Neuron (in vitro differentiated cells): ENCODE results near the gene UROC1.

Experiments
- H2AFZ ChIP-seq: one replicate; pipeline ENCODE4 v1.6.1; 2013; ENCODE audit warnings: low read depth, mild to moderate bottlenecking, inconsistent platforms, low read length, moderate library complexity
- H3K27me3 ChIP-seq: one replicate; pipeline ENCODE4 v1.6.1; 2013; ENCODE audit warnings: low read length; ENCODE audit not compliant: insufficient read depth
- H3K36me3 ChIP-seq: one replicate; pipeline ENCODE4 v1.6.1; 2013; ENCODE audit warnings: low read length; ENCODE audit not compliant: insufficient read depth
- H3K4me1 ChIP-seq: one replicate; pipeline ENCODE4 v1.6.1; 2013; ENCODE audit warnings: low read length; ENCODE audit not compliant: insufficient read depth
- H3K4me3 ChIP-seq: 2 replicates; pipeline ENCODE4 v1.5.1; 2013; ENCODE audit warnings: mild to moderate bottlenecking, low read length, moderate library complexity
- H3K9me3 ChIP-seq: one replicate; pipeline ENCODE4 v1.6.1; 2013; ENCODE audit warnings: low read length

UROC1 gene

DNA sequence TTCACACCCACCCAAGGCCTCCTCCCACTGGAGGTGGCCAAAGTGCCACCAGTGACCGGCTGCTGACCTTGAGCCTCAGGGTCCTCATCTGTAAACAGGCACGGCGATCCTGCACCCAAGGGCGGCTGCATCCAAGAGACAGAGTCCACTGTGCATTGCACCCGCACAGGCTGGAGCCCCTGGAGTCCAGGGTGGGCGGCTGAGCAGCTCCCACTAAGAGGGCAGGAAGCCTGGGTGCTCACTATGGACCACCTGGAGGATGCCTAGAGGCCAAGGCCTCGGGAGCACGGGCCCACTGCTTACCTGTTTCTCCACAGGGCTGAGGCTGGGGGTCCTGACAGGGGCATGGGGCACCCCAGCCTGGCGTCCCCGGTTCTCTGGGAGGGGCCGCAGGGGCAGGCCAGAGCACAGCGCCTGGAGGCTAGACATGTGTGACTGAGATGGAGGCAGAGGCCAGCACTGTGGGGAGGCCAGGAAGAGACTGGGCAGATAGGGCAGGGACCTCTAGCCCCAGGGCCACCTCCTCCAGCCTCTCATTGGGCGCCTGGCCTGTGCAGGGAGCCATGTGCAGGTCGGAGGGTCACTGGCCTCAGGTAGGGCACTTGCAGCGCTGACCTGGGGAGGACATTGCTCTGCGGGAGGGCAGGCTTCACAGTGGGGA is at the start of gene UROC1:
UROC1 (minus strand) TSS at position 483 of the 661 bp plus-strand sequence; CDS start at position 429, 54 bp downstream.
- Histone ChIP-seq H2AFZ (no peak within 1 kb of the TSS), H3K27me3 (peaks cover 16% of the 10 kb centered on the region), H3K4me1 (no peaks in the 10 kb centered on the region), H3K9me3 (no peaks in the 10 kb centered on the region), H3K4me3 (no peak within 1 kb of the TSS), H3K36me3 (no peaks in the 10 kb centered on the region)

DNA sequence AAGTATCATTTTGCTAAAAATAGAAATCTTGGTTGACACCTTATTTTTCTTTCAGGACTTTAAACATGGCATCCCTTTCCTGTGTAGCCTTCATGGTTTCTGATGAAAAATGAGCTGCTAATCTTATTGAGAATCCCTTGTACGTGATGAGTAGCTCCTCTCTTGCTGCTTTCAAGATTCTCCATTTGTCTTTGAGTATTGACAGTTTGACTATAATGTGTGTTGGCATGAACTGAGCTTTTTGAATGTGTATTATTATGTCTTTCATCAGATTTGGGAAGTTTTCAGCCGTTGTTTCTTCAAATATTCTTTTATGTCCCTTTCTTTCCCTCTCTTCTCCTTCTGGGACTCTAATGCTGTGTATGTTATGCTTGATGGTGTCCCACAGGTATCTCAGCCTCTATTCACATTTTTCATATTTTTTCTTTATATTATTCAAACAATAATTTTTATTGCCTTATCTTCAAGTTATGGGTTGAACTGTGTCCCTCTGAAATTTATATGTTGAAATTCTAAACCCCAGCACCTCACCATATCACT is 45.2 kb upstream of the UROC1 start:
- no peaks in the 10 kb centered on the region for H3K36me3 ChIP-seq

DNA sequence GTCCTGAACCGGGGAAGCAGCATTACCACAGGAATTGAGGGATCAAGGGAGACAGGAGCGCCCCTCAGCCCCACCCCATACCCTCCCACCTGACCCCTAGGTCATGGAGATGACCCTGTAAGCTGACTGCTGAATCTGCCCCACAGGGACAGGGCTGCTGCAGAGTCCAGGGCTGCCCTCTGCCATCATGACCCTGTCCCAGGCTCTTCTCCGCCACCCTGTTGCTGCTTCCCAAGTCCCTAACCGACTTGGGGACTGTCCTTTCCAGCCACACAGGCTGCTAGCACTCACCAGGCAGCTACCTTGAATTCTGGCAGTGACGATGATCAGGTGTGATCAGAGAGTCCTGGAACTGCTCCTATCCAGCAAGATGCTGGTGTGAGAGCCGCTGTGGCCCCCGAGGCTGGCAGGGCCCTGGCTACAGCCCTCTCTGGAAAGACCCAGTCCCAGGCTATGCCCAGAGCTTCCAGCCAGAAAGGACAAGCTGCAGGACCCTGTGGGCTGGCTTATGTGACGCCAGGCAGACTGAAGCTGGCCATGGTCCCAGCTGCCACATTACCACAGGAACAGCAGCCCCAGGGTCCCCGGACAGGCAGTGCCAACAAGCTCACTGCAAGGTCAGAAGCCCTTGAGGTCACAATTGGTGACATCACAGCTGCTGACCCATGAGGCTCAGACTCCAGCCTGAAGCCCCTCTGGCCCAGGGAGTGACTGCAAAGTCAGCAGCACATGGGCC is 40.9 kb upstream of the UROC1 start, which contains the start of gene C3orf22:
C3orf22 (minus strand) TSS at position 597 of the 736 bp plus-strand sequence. CDS start 5,542 bp downstream, outside the sequence.
- Histone ChIP-seq H3K4me3 (no peak within 1 kb of the TSS), H2AFZ (no peak within 1 kb of the TSS), H3K9me3 (peaks cover 4% of the 10 kb centered on the region), H3K4me1 (no peaks in the 10 kb centered on the region), H3K27me3 (no peaks in the 10 kb centered on the region), H3K36me3 (no peaks in the 10 kb centered on the region)

More for the DNA sequence above, 45.2 kb upstream of the UROC1 start:
- no peaks in the 10 kb centered on the region for H3K4me1 ChIP-seq
- peaks cover 6% of the 10 kb centered on the region for H3K9me3 ChIP-seq
- H3K27me3 ChIP-seq, result no peaks in the 10 kb centered on the region
- no peak overlapping the region for H2AFZ ChIP-seq
- no peak overlapping the region for H3K4me3 ChIP-seq

- Histone ChIP-seq H3K36me3 (no peaks in the 10 kb centered on the region), H2AFZ (no peak overlapping the region), H3K9me3 (peaks cover 2% of the 10 kb centered on the region), H3K4me3 (no peak overlapping the region), H3K27me3 (no peaks in the 10 kb centered on the region), H3K4me1 (no peaks in the 10 kb centered on the region)
Measured at GRCh38 chr3:126557761-126558160, 40.2 kb upstream of the UROC1 start.

DNA sequence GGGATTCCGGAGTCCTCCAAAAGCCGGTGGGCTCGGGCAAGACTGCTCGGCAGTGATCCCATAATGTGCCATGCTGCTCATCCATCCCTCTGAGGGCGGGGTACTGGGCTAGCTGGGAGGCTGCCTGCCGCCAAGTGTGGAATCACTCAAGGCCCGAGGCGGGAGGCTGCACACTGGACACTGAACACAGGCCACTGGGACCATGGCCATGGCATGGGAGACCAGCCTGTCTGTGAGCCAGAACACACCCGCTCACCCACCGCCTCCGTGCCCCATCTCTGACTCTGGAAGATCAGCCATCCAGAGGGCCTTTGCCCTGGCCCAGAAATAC is 39.8 kb upstream of the UROC1 start:
- no peaks in the 10 kb centered on the region for H3K4me1 ChIP-seq
- H3K36me3 ChIP-seq, result no peaks in the 10 kb centered on the region

GRCh38 chr3:126556637-126557414 is 39.3 kb upstream of the UROC1 start:
- no peaks in the 10 kb centered on the region for H3K36me3 ChIP-seq
- no peaks in the 10 kb centered on the region for H3K4me1 ChIP-seq
- H2AFZ ChIP-seq, result no peak overlapping the region
- no peak overlapping the region for H3K4me3 ChIP-seq
- H3K27me3 ChIP-seq, result no peaks in the 10 kb centered on the region
- H3K9me3 ChIP-seq, result no peaks in the 10 kb centered on the region

More for the DNA sequence above, 39.8 kb upstream of the UROC1 start:
- Histone ChIP-seq H2AFZ (no peak overlapping the region), H3K27me3 (no peaks in the 10 kb centered on the region), H3K9me3 (no peaks in the 10 kb centered on the region), H3K4me3 (no peak overlapping the region)

DNA sequence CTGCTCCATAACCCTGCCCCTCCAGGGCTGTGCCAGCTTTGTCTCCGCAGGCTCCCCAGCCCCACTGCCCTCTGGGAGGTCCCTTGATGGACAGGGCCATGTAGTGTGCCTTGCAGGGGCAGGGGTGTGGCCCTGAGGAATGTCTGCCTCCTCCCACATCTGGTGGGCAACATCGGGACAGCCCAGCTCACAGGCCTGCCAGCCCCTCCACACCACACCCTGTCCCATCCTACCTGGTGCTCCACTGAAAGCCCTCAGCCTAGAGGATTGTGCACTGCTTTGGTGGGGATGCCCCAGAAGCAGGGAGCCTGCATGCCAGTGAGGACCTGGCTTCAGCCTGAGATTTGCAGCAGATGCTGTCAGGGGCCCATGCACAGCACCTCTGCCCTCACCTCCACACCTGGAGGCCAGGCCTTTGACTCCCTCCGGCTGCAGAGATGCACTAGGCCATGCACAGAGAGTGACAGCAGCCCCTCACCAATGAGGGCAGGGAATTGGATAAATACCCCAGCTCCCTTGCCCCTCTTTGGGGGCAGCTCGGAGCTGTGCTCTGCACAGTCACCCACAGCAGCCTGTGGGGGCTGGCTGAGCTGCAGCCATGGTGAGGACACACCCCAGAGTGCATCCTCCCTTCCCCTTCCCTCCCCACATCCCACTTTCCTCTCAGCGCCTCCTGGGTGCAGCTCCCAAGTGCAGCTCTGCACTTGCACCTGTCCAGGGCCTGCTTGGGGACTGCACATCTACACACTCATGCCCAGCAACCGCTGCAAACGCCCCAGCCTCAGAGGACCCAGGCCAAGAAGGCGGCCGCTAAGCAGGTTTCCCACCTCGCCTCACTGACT is 38.4 kb upstream of the UROC1 start:
- H3K36me3 ChIP-seq, result no peaks in the 10 kb centered on the region
- H3K4me1 ChIP-seq, result no peaks in the 10 kb centered on the region
- no peak overlapping the region for H2AFZ ChIP-seq
- no peaks in the 10 kb centered on the region for H3K9me3 ChIP-seq
- H3K27me3 ChIP-seq, result no peaks in the 10 kb centered on the region
- H3K4me3 ChIP-seq, result no peak overlapping the region

DNA sequence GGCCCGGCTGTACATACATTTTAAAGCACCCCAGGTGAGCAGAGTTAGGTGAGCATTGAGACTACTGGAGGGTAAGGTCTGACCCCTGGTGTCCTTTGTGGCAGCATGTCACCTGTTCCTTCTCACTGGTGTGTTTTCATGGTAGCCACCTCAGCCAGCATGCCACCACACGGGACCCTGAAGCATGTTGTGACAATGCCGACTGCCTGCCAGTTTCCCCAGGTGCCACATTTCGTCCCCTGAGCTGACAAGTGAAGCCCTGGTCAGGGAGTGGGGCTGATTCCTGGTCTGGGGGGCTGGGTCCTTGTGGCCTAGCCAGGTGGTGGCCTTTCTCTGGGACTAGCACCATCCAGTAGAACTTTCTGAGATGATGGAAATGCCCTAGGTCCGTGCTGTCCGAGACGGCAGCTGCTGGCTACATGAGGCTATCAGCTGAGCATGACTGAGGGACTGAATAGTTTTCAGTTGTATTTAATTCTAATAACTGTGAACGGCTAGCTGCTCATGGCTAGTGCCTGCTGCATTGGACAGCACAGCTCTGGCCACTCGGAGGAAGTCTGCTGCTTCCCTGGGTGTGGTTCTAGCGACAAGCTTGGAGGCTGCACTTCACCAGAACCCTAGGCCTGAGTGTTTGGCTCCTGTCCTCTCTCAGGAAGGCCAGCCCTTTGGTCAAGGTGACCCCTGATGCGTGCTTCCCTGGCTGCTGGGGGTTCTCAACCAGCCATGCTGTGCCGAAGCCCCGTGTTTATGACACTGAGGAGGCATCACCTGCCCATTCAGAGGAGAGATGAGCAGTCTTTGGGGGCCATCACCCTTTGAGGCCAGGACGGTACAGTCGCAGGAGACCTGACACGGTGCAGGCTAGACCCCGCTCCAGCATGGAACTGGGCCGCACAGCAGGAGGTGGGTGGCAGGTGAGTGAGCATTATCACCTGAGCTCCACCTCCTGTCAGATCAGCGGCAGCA is 37.3 kb upstream of the UROC1 start:
- H3K4me3 ChIP-seq, result no peak overlapping the region
- no peaks in the 10 kb centered on the region for H3K27me3 ChIP-seq
- H3K36me3 ChIP-seq, result no peaks in the 10 kb centered on the region
- H3K9me3 ChIP-seq, result no peaks in the 10 kb centered on the region
- no peak overlapping the region for H2AFZ ChIP-seq
- no peaks in the 10 kb centered on the region for H3K4me1 ChIP-seq

DNA sequence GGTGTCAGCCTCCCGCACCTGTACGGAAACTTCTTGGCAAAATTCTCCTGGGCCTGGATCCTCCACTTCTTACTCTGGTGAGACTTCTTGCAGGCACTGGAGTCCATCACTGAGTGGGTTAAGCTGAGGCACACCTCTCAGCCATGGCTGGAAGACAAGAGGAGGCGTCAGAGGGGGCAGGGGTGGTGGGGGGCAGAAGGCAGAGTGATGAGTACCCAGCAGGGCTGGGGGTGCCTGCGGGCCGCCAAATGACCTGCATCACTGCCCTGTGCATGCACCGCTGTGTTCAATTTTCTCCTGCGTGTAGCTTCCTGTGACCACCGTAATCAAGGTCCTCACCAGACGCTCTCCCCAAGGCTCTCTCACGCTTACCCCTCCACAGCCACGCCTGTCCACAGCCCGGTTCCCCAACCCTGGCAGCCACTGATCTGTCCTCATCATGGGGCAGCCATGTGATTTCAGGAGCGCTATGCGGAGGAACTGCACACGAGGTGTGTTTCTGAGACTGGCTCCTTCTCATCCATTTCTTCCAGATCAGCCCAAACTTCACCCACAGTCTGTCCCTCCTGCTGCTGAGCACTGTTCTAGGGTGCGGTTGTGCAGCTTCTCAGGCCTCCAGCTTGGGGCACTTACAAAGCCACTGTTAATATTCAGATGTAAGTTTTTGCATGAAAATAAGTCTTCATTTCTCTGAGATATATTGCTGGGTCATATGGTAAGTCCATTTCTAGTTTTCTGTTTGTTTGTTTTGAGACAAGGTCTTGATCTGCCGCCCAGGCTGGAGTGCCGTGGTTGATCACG is 35.9 kb upstream of the UROC1 start:
- Histone ChIP-seq H2AFZ (no peak overlapping the region), H3K9me3 (no peaks in the 10 kb centered on the region), H3K36me3 (no peaks in the 10 kb centered on the region), H3K4me3 (no peak overlapping the region), H3K4me1 (no peaks in the 10 kb centered on the region), H3K27me3 (no peaks in the 10 kb centered on the region)

GRCh38 chr3:126552688-126553283 is 35.2 kb upstream of the UROC1 start:
- Histone ChIP-seq H3K27me3 (no peaks in the 10 kb centered on the region), H3K36me3 (no peaks in the 10 kb centered on the region), H3K4me3 (no peak overlapping the region), H3K9me3 (no peaks in the 10 kb centered on the region), H2AFZ (no peak overlapping the region), H3K4me1 (no peaks in the 10 kb centered on the region)
